ENCODE results near the gene LMNTD1.

The LMNTD1 gene

GRCh38 chr12:25526778-25527177 lies 26.3 kb downstream of the LMNTD1 start:
- Histone ChIP-seq H3K27ac (no peak overlapping the region), H3K27me3 (replicated peaks) (no peaks in the 10 kb centered on the region), H3K36me3 (replicated peaks) (no peaks in the 10 kb centered on the region), H3K4me3 (ENCODE audit: low read depth, low read length) (no peak overlapping the region)
- no peak for DNase-seq
- in situ Hi-C loops (cut with HindIII; ENCODE audit: low pct_ligation_motif_present, low sequenced_read_pairs), result no loop called here
- TF ChIP-seq, protein P1, sequence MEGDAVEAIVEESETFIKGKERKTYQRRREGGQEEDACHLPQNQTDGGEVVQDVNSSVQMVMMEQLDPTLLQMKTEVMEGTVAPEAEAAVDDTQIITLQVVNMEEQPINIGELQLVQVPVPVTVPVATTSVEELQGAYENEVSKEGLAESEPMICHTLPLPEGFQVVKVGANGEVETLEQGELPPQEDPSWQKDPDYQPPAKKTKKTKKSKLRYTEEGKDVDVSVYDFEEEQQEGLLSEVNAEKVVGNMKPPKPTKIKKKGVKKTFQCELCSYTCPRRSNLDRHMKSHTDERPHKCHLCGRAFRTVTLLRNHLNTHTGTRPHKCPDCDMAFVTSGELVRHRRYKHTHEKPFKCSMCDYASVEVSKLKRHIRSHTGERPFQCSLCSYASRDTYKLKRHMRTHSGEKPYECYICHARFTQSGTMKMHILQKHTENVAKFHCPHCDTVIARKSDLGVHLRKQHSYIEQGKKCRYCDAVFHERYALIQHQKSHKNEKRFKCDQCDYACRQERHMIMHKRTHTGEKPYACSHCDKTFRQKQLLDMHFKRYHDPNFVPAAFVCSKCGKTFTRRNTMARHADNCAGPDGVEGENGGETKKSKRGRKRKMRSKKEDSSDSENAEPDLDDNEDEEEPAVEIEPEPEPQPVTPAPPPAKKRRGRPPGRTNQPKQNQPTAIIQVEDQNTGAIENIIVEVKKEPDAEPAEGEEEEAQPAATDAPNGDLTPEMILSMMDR (IDR thresholded peaks at IDR 0.05; ENCODE audit: low read depth, low read length, missing control alignments), result no peak

GRCh38 chr12:25524366-25524765 lies 28.7 kb downstream of the LMNTD1 start:
- Histone ChIP-seq H3K36me3 (replicated peaks) (no peaks in the 10 kb centered on the region), H3K4me3 (ENCODE audit: low read depth, low read length) (no peak overlapping the region), H3K27ac (no peak overlapping the region), H3K27me3 (replicated peaks) (no peaks in the 10 kb centered on the region)
- DNase-seq, result no peak
- TF ChIP-seq, protein P1 (IDR thresholded peaks at IDR 0.05; ENCODE audit: low read depth, low read length, missing control alignments), result no peak
- in situ Hi-C loops (cut with HindIII; ENCODE audit: low pct_ligation_motif_present, low sequenced_read_pairs), result no loop called here

DNA sequence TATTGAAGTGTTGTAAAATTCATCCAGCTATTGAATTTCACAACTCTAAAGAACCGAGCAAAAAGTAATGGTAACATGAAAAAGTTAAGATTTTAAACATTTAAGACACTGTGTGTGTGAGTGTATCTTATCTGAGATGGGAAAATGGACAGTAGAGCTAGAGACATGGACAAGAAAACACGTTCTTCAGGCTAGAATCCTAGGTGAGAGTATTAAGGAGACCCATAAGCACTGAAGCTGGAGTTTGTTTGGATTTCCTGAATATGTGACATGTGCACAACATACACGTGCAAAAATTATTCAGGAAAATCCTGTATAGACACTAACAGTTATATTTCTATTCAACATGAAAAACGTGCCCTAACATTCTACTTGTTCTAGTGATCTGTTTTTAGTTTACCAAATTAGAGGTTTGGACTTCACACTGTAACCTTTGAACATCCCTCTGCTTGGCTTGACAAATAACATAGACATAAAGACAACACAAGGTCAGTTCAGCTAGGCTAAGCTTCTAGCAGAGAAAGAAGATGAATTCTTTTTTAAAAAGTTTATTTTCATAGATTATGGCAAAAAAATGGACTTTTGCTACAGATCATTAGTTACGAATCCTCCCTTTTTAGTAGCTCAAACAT lies 31.3 kb downstream of the LMNTD1 start:
- no peaks in the 10 kb centered on the region for H3K36me3 ChIP-seq (replicated peaks)
- no peak overlapping the region for H3K4me3 ChIP-seq (ENCODE audit: low read depth, low read length)
- no peaks in the 10 kb centered on the region for H3K27me3 ChIP-seq (replicated peaks)
- DNase-seq, result no peak
- no peak overlapping the region for H3K27ac ChIP-seq
- TF ChIP-seq, protein P1 (IDR thresholded peaks at IDR 0.05; ENCODE audit: low read depth, low read length, missing control alignments), result no peak
- in situ Hi-C loops (cut with HindIII; ENCODE audit: low pct_ligation_motif_present, low sequenced_read_pairs), result no loop called here

- Histone ChIP-seq H3K27ac (no peak overlapping the region), H3K36me3 (replicated peaks) (no peaks in the 10 kb centered on the region), H3K4me3 (ENCODE audit: low read depth, low read length) (no peak overlapping the region)
Observed at GRCh38 chr12:25518512-25518911, 34.6 kb downstream of the LMNTD1 start.

GRCh38 chr12:25504744-25505143 lies 48.3 kb downstream of the LMNTD1 start:
- TF ChIP-seq, protein P1 (IDR thresholded peaks at IDR 0.05; ENCODE audit: low read depth, low read length, missing control alignments), result no peak
- in situ Hi-C loops (cut with HindIII; ENCODE audit: low pct_ligation_motif_present, low sequenced_read_pairs), result no loop called here
- DNase-seq, result no peak
- no peaks in the 10 kb centered on the region for H3K36me3 ChIP-seq (replicated peaks)
- no peaks in the 10 kb centered on the region for H3K27me3 ChIP-seq (replicated peaks)
- no peak overlapping the region for H3K27ac ChIP-seq
- no peak overlapping the region for H3K4me3 ChIP-seq (ENCODE audit: low read depth, low read length)

More at GRCh38 chr12:25518512-25518911, 34.6 kb downstream of the LMNTD1 start:
- peak; percentile 19 for DNase-seq
- TF ChIP-seq, protein P1 (IDR thresholded peaks at IDR 0.05; ENCODE audit: low read depth, low read length, missing control alignments), result peak; percentile 9
- in situ Hi-C loops (cut with HindIII; ENCODE audit: low pct_ligation_motif_present, low sequenced_read_pairs), result no loop called here
- no peaks in the 10 kb centered on the region for H3K27me3 ChIP-seq (replicated peaks)

- Histone ChIP-seq H3K27me3 (replicated peaks) (no peaks in the 10 kb centered on the region), H3K27ac (no peak overlapping the region), H3K36me3 (replicated peaks) (no peaks in the 10 kb centered on the region), H3K4me3 (ENCODE audit: low read depth, low read length) (no peak overlapping the region)
- no peak for DNase-seq
- TF ChIP-seq, protein P1 (IDR thresholded peaks at IDR 0.05; ENCODE audit: low read depth, low read length, missing control alignments), result no peak
- in situ Hi-C loops (cut with HindIII; ENCODE audit: low pct_ligation_motif_present, low sequenced_read_pairs), result no loop called here
Observed at GRCh38 chr12:25503666-25504065, 49.4 kb downstream of the LMNTD1 start.

Measured in brain microvascular endothelial cell (primary cell).